ENCODE data around the gene TBCA. TPM values are rescaled to one million over a fixed set of nuclear protein-coding genes. Genes with fewer than 3 reads are reported as not detected.
A peak's percentile ranks its signal among the peaks of the same experiment; 100 is the strongest.
"Not testable (repeated sequence)": the region's sequence is repeated elsewhere in the genome, so short reads cannot be mapped to it uniquely, and the experiment has no call there.

The TBCA gene
- total RNA-seq, 1 experiment from 2014 or later = 493 TPM

DNA sequence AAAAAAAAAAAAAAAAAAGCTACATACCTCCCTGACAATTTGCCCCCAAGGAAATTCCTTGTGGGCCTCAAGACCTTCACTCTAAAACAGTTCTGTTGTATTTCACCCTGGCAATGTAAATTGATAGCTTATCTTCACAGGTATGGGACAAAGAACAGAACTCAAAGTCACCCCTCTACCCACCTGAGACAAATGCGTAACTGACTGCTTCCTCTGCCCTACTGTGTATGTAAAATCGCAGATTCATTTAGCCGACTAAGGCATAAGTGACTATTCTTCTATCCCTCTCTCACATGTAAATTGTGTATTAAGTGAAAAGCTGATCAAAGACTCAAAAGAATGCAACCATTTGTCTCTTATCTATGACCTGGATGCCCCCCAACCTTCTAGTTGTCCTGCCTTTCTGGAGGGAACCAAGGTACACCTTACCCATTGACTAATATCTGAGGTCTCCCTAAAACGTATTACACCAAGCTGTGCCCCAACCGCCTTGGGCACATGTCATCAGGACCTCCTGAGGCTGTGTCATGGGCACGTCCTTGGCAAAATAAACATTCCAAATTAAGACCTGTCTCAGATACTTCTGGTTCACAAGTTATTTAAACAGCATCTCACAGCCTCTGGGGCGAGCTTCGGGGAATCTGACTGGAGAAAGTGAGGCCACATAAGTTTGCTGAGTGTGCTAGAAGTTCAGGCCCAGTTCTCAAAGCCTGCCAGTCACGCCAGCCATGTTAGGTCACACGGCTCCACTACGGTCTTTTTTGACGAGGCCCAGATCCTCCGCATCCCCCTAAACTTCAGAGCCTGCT lies 954 bp downstream of the TBCA start:
- in situ Hi-C loops (cut with HindIII; ENCODE audit: low sequenced_read_pairs) = no loop called here

DNA sequence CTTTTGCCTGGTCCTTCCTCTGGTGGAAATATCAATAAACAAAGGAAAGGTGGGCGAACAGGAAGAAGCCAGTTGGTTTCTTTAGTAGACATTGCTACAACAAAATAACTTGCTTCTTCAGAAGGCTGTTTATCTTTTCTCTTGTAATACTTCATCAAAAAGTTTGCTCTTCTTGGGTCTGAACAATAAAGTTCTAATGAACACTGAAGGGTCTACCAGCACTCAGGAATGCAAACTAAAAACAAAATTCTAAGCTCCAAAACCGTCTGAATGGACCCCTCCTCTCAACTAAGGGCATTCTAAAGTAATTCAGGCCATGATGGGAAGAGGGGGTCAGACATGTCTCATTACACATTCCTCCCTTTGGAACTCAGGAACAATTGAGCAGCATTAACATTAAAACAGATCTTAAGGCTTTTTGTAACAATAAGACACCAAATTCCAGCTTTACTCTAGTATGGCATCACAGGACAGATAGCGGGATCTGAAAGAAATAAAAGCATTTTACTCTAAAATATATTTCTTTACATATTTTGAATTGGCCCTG lies 2.3 kb downstream of the TBCA start:
- in situ Hi-C loops (cut with HindIII; ENCODE audit: low sequenced_read_pairs) = no loop called here
- no peak for DNase-seq (ENCODE audit: low spot score)

More for the DNA sequence above, 954 bp downstream of the TBCA start:
- no peak for DNase-seq (ENCODE audit: low spot score)

DNA sequence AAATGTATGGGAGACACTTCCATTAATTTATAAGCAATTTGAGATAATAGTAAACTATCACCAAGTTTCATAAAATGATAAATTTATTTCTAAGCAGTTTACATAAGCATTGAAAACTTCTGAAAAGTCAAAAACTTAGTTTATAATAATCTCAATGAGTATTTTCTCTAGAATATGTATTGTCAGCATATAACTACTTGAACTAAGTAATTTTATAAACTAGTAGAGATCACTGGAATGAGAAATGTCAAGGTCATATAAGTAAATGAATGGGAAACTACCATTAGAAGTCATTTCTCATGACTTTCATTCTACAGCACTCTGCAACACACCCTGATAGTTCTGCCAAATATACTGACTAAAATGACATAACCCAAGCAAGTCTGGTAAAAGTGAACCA lies 3.4 kb downstream of the TBCA start:
- in situ Hi-C loops (cut with HindIII; ENCODE audit: low sequenced_read_pairs) = no loop called here
- DNase-seq (ENCODE audit: low spot score) = no peak

DNA sequence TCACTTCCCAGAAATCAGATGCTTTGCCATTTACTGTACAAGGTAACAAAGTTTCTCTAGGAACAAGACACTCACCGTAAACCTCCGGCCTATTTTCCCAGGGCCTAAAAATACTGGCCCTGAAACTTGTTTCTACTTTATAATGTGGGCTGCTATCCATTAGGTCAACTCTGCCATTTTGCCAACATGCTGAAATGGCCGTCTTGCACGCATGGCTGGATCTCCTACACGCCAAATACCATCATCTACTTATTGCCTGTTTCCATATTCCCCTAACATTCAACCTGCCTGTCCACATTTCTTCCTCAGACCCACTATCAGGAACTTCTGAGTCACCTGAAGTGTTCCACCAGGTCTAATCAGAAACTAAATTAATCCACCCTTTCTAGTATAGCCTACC lies 4.7 kb downstream of the TBCA start:
- no peak for DNase-seq (ENCODE audit: low spot score)

DNA sequence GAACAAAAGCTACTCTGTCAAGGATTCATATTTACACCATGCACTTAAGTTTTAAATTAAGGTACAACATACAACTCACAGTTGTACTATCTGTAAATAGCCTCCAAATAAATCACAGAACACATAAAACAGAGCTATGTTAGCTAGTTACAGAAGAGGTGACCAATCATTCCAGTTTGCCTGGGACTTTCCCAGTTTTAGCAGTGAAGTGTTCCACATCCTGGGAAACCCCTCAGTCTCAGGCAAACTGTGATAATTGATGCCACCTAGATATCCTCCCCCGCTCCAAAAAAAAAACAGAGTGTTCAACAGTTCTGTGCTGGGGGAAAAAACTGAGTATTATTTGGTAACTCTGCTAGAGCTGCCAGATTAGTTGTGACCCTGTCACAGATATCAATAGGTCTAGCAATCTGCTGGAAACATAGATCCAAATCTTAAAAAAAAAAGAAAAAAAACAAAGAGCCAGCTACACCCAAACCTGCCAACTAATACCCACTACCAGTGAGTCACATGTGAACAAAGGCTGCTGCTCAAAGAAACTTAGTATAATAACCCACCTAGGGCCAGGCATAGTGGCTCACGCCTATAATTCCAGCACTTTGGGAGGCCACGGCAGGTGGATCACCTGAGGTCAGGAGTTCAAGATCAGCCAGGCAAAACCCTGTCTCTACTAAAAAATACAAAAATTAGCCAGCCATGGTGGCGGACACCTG lies 5.7 kb downstream of the TBCA start:
- in situ Hi-C loops (cut with HindIII; ENCODE audit: low sequenced_read_pairs) = no loop called here
- no peak for DNase-seq (ENCODE audit: low spot score)

More for the DNA sequence above, 4.7 kb downstream of the TBCA start:
- in situ Hi-C loops (cut with HindIII; ENCODE audit: low sequenced_read_pairs) = no loop called here

DNA sequence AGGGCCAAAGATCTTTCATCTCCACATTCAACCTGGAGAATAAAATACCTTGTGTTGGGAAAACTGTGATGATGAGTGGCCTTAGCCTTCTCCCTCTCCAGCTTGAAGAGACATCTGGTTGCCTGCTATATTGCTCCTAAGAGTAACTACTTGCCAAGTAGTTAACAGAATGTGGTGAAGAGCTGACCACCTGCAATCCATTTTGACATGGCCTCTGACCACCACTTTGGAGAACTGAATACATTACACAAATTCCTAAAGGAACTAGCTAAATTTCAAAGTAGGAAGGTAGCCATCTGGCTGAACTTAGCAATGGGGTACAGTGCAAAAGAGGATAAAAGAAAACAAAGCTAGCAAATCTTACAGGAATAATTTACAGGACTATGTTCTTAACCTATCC lies 7.2 kb downstream of the TBCA start:
- DNase-seq (ENCODE audit: low spot score) = no peak
- in situ Hi-C loops (cut with HindIII; ENCODE audit: low sequenced_read_pairs) = no loop called here

DNA sequence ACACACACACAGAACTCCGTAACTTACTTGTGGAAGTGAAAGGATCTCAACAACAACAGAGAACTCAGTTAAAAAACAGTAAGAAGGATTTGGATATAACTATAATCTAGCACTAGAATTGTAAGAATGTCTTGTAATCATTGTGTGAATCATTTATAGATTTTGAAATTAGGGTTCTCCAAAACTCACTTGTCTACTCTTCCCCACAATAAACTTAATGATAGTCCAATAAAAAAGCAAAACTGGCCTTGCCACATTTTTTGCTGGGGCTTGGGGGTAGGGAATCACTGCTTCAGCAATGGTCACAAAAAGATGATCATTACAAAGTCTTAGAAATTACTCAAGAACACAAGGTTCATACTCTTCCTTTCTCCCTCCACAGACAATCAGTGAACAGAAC lies 8.8 kb downstream of the TBCA start:
- in situ Hi-C loops (cut with HindIII; ENCODE audit: low sequenced_read_pairs) = no loop called here

DNA sequence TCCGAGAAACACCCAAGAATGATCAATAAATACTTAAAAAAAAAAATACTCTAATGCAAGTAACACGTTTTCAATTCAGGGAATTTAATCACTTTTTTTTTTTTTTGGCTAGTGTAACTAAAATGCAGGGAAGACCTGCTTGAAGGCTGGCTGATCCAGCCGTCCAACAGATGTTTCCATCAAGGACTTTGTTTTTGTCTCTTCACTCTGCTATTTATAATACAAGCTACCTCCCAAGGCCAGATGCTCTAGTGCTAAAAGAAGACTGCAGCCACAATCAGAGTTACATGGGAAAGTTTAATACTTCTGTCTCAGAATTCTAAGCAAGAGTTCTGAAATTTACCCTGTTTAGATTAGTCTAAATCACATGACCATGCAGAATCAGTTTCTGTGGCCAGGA lies 14.5 kb downstream of the TBCA start:
- in situ Hi-C loops (cut with HindIII; ENCODE audit: low sequenced_read_pairs) = no loop called here
- no peak for DNase-seq (ENCODE audit: low spot score)

More for the DNA sequence above, 8.8 kb downstream of the TBCA start:
- DNase-seq (ENCODE audit: low spot score) = no peak

DNA sequence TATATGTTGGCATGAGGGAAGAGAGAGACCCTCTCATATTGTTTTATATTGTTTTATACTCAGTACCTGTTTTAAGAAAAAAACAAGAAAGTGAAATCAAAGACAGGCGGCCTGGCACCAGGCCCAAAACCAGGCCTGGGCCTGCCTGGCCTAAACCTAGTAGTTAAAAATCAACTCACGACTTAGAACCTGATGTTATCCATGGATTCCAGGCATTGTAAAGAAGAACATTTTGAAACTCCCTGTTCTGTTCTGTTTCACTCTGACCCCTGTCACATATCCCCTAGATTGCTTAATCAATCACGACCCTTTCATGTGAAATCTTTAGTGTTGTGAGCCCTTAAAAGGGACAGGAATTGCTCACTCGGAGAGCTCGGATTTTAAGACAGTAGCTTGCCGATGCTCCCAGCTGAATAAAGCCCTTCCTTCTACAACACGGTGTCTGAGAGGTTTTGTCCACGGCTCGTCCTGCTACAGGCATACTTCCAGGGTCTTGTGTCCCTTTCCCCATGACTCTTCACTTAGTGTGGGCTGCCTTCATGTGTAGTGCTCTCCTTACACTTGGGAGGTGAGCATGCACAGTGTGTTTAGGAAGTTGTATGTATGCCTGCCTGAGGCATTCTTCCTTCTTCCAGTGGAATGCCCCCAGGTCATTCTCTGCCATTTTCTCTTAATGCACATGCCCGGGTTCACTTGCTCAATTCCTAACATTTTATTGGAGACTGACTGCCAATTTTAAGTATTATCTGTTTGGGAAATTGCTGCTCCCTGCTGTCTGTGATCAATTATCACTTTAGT lies 17.8 kb downstream of the TBCA start:
- in situ Hi-C loops (cut with HindIII; ENCODE audit: low sequenced_read_pairs) = no loop called here
- DNase-seq (ENCODE audit: low spot score) = no peak

DNA sequence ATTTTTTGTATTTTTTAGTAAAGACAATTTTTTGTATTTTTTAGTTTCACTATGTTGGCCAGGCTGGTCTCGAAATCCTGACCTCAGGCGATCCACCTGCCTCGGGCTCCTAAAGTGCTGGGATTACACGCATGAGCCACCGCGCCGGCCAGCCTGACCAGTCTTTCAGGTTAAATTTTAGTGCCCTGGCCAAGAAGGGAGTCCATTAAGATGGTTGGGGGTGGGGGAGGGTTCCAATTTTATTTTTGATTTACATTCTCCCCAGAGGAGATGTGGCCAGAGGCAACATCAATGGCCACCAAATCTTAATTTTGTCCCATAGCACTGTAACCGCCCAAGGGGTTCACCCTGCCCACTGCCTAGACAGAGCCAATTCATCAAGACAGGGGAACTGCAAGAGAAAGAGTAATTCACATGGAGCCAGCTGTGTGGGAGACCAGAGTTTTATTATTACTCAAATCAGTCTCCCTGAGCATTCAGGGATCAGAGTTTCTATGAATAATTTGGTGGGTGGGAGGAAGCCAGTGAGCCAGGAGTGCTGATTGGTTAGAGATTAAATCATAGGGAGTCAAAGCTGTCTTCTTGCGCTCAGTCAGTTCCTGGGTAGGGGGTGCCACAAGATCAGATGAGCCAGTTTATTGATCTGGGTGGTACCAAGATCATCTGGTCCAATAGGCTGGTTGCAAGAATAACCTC lies 24.7 kb downstream of the TBCA start:
- DNase-seq (ENCODE audit: low spot score) = no peak
- in situ Hi-C loops (cut with HindIII; ENCODE audit: low sequenced_read_pairs) = no loop called here

DNA sequence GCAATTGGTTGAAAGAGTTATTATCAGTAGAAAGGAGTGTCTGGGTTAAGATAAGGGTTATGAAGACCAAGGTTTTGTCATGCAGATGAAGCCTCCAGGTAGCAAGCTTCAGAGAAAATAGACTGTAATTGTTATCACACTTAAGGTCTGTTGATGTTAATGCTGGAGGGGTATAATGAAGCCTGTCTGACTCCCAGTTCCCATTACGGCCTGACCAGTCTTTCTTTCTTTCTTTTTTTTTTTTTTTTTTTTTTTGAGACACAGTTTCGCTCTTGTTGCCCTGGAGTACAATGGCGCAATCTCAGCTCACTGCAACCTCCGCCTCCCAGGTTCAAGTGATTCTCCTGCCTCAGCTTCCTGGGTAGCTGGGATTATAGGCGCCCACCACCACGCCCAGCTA lies 25.2 kb downstream of the TBCA start:
- DNase-seq (ENCODE audit: low spot score); in situ Hi-C loops (cut with HindIII; ENCODE audit: low sequenced_read_pairs): not testable (repeated sequence)

DNA sequence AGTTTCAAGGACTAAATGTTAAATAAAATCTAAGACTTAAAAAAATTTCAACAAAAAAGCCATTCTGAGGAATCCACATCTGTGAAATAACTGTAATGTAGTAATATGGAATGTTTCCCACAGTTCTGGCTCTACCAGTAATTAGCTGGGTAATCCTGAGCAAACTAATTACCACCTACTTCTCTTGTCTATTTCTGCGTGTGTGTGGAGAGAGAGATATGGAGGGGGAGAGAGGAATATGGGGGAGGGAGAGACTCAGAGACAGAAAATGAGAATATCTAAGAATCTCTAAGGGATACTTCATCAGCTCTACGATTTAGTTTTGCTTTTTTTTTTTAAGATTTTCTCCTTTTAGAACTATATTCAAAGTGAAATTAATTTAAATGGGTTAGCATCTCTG lies 28.0 kb downstream of the TBCA start:
- DNase-seq (ENCODE audit: low spot score) = peak; percentile 22
- in situ Hi-C loops (cut with HindIII; ENCODE audit: low sequenced_read_pairs) = no loop called here

DNA sequence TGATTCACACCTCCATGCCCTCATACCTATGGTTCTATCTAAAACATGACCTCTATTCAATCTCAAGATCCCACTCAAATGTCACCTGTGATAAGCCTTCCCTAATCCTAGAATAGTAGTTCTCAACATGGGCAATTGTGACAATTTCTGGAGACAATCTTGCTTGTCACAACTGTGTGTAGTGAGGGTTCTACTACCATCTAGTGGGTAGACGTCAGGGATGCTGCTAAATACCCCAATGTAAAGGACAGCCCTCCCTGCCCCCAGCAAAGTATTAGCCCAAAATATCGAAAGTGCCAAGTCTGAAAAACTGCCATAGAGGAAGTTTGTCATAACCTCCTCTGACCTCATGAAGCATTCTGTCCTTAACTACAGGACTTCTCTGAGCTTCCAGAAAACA lies 32.0 kb downstream of the TBCA start:
- in situ Hi-C loops (cut with HindIII; ENCODE audit: low sequenced_read_pairs) = no loop called here

DNA sequence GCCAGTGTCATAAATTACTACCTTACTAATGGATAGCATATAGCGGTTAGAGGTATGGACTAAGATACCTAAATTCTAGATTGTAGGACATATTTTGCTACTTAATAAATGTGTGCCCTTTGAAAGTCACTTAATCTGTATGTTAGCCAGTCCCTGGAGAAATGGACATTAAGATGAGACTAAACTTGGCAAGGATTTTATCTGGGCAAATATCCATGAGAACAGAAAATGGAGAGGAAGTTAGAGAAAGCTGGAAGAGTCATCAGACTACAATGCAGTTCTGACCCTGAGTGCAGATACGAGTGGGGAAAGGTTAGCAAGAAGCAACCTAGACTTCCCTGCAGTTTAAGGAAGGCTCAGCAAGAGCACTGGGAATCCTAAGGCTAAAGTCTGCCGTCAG lies 33.0 kb downstream of the TBCA start:
- peak; percentile 11 for DNase-seq (ENCODE audit: low spot score)
- in situ Hi-C loops (cut with HindIII; ENCODE audit: low sequenced_read_pairs) = no loop called here

More for the DNA sequence above, 32.0 kb downstream of the TBCA start:
- no peak for DNase-seq (ENCODE audit: low spot score)

DNA sequence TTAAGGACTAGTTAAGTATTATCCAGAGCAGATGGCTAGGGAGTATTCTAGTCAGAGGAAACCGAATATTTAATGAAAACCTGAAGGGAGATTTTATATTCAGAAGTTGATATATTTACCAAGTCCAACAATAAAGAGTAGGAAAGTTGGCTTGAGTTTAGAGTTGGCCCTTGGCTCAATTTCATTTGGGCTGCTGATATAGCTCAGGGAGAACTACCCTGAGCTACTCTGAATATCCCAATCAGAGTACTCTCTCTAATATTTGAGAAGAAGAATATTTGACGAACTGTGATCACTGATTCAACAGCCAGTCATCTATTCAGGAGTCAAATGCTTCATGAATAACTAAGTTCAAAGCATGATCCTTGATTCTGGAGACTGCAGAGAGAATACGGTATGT lies 34.5 kb downstream of the TBCA start:
- no peak for DNase-seq (ENCODE audit: low spot score)
- in situ Hi-C loops (cut with HindIII; ENCODE audit: low sequenced_read_pairs) = no loop called here

DNA sequence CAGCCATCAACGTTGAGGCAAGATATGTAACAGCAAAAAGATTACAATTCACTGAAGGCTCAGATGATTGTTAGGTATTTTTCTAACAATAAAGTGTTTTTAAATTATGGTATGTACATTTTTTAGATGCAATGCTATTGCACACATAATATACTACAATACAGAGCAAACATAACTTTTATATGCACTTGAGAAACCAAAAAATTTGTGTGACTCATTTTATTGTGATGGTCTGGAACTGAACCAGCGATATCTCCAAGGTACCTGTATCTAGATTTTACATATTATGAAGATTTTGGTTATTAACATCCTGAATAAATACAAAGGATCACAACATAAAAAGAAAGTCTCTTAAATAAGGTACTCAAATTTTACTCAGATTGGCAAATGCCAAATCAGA lies 41.3 kb downstream of the TBCA start:
- in situ Hi-C loops (cut with HindIII; ENCODE audit: low sequenced_read_pairs) = no loop called here
- no peak for DNase-seq (ENCODE audit: low spot score)

DNA sequence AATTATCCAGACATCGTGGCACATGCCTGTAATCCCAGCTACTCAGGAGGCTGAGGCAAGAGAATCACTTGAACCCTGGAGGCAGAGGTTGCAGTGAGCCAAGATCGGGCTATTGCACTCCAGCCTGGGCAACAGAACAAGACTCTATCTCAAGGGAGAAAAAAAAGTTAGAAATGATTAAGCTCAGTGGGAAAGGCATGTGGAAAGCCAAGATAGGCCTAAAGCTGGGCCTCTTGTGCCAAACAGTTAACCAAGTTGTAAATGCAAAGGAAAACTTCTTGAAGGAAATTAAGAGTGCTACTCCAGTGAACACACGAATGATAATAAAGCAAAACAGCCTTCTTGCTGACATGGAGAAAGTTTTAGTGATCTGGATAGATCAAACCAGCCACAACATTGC lies 43.0 kb downstream of the TBCA start:
- no peak for DNase-seq (ENCODE audit: low spot score)
- in situ Hi-C loops (cut with HindIII; ENCODE audit: low sequenced_read_pairs) = no loop called here

DNA sequence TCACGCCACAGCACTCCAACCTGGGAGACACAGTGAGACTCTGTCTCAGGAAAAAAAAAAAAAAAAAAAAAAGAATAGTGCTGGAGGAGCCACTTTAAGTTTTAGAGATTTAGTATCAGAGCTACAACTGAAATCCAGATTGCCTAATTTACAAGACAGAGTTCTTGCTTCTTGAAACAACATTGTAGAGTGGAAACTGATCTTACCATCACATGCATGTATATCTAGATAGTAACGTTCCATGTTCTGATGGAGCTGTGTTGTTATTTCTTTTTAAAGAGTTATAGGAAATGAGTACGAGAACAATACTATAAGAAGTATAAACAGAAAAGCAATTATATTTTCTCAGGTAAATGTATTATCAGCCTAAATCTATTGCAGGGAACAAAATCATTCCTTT lies 48.9 kb downstream of the TBCA start:
- in situ Hi-C loops (cut with HindIII; ENCODE audit: low sequenced_read_pairs) = no loop called here
- DNase-seq (ENCODE audit: low spot score) = no peak

DNA sequence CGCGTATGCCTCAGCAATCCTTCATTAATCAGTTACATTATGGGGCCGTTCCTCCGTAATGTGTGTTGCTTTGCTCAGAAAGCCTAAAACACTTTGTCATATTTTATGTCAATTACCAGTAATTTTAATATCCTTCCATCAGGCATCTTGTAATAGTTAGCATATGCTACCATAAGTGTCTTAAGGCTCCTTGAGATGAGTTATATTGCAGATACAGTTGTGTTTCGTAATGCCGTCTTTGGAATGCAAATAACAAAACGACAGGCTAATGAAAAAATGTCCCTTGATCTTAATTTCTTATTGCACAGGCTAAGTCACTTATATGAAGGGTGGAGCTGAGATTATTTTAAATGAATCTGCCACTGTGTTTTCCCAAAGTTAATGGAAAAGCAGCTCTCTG lies 50.5 kb downstream of the TBCA start:
- DNase-seq (ENCODE audit: low spot score) = no peak
- in situ Hi-C loops (cut with HindIII; ENCODE audit: low sequenced_read_pairs) = no loop called here

Measured in G401 (cell line).